SK-N-SH (cell line): ENCODE measurements around the gene IGSF9.

Experiments used
- EP300 ChIP-seq, 2 experiments: IDR thresholded peaks; 2 replicates each; pipeline versions ENCODE4 v1.4.0 to v1.6.1; 2012; ENCODE audit warnings: borderline replicate concordance in 1 of 2, low read depth in 1 of 2, low read length in 1 of 2
- EZH2phosphoT487 ChIP-seq: fragments of 200-600 bp; sonication (generic); IDR thresholded peaks from 2 replicates; pipeline ENCODE4 v1.6.1; 2017; ENCODE audit warnings: low read depth, mixed run types, mild to moderate bottlenecking, antibody characterized with exemption, moderate library complexity, borderline replicate concordance
- FOXM1 ChIP-seq: IDR thresholded peaks from 2 replicates; pipeline ENCODE4 v1.4.0; 2012; ENCODE audit warnings: low read depth, mild to moderate bottlenecking
- GABPA ChIP-seq: IDR thresholded peaks from 2 replicates; pipeline ENCODE4 v1.4.0; 2012; ENCODE audit warnings: low read depth, mild to moderate bottlenecking
- NRF1 ChIP-seq: IDR thresholded peaks from 2 replicates; pipeline ENCODE4 v1.6.1; 2012; ENCODE audit warnings: low read depth, mild to moderate bottlenecking, low read length
- POLR2AphosphoS5 ChIP-seq: IDR thresholded peaks from 2 replicates; pipeline ENCODE4 v1.6.1; 2012; ENCODE audit warnings: low read depth, low read length
- RAD21 ChIP-seq: IDR thresholded peaks from 2 replicates; pipeline ENCODE4 v1.6.1; 2012; ENCODE audit warnings: mild to moderate bottlenecking, low read length
- RFX5 ChIP-seq: IDR thresholded peaks from 2 replicates; pipeline ENCODE4 v1.6.1; 2012; ENCODE audit warnings: mild to moderate bottlenecking, improper control_type of control experiment, low read length
- SIN3A ChIP-seq: IDR thresholded peaks from 2 replicates; pipeline ENCODE4 v1.6.1; 2012; ENCODE audit warnings: low read depth, mild to moderate bottlenecking, low read length, moderate library complexity, borderline replicate concordance
- TCF12 ChIP-seq: IDR thresholded peaks from 2 replicates; pipeline ENCODE4 v1.4.0; 2012
- YY1 ChIP-seq: IDR thresholded peaks from 2 replicates; pipeline ENCODE4 v1.4.0; 2012; ENCODE audit warnings: low read depth, mild to moderate bottlenecking
- TF ChIP-seq, protein P1 (sequence below): fragments of 200-600 bp; sonication (generic); IDR thresholded peaks from 2 replicates; pipeline ENCODE4 v1.6.1; 2017; ENCODE audit warnings: antibody characterized with exemption, mild to moderate bottlenecking, moderate library complexity
- TF ChIP-seq, protein P2 (sequence below): IDR thresholded peaks from 2 replicates; pipeline ENCODE4 v1.4.0; 2012; ENCODE audit warnings: low read depth, borderline replicate concordance
- TF ChIP-seq, protein P3 (sequence below): IDR thresholded peaks from 2 replicates; pipeline ENCODE4 v1.6.1; 2012; ENCODE audit warnings: mild to moderate bottlenecking, low read depth, low read length, moderate library complexity

DNA sequence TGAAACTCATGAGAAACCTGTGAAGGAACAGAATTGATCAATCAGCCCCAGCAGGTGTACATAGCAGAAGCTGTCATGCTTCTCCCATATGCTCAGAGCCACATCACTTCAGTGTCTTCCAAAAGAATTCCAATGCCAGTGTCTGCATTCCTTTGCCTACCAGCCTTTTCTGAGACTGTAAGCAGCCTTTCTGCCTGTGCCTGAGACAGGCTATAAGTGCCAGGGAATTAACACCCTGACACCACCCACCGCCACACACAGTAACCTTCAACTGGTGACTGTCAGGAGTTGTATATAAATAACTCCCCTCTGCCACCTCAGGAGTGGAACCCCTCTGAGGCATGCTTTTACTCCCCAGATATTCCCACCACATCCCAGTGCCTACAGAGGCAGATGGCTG is 46.7 kb upstream of the IGSF9 start:
- TF ChIP-seq, protein P1, sequence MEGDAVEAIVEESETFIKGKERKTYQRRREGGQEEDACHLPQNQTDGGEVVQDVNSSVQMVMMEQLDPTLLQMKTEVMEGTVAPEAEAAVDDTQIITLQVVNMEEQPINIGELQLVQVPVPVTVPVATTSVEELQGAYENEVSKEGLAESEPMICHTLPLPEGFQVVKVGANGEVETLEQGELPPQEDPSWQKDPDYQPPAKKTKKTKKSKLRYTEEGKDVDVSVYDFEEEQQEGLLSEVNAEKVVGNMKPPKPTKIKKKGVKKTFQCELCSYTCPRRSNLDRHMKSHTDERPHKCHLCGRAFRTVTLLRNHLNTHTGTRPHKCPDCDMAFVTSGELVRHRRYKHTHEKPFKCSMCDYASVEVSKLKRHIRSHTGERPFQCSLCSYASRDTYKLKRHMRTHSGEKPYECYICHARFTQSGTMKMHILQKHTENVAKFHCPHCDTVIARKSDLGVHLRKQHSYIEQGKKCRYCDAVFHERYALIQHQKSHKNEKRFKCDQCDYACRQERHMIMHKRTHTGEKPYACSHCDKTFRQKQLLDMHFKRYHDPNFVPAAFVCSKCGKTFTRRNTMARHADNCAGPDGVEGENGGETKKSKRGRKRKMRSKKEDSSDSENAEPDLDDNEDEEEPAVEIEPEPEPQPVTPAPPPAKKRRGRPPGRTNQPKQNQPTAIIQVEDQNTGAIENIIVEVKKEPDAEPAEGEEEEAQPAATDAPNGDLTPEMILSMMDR = no peak
- TF ChIP-seq RAD21 (no peak), EP300 (IDR thresholded peaks at IDR 0.05; ENCODE audit: borderline replicate concordance in 1 of 2, low read depth in 1 of 2, low read length in 1 of 2) (no peak), RFX5 (no peak), YY1 (no peak), GABPA (no peak), EZH2phosphoT487 (no peak), TCF12 (peak; percentile 22; the same call in 1 of the 2 replicates), POLR2AphosphoS5 (no peak), NRF1 (no peak), FOXM1 (no peak), SIN3A (no peak)
- TF ChIP-seq, protein P2, sequence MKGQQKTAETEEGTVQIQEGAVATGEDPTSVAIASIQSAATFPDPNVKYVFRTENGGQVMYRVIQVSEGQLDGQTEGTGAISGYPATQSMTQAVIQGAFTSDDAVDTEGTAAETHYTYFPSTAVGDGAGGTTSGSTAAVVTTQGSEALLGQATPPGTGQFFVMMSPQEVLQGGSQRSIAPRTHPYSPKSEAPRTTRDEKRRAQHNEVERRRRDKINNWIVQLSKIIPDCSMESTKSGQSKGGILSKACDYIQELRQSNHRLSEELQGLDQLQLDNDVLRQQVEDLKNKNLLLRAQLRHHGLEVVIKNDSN = no peak
- TF ChIP-seq, protein P3, sequence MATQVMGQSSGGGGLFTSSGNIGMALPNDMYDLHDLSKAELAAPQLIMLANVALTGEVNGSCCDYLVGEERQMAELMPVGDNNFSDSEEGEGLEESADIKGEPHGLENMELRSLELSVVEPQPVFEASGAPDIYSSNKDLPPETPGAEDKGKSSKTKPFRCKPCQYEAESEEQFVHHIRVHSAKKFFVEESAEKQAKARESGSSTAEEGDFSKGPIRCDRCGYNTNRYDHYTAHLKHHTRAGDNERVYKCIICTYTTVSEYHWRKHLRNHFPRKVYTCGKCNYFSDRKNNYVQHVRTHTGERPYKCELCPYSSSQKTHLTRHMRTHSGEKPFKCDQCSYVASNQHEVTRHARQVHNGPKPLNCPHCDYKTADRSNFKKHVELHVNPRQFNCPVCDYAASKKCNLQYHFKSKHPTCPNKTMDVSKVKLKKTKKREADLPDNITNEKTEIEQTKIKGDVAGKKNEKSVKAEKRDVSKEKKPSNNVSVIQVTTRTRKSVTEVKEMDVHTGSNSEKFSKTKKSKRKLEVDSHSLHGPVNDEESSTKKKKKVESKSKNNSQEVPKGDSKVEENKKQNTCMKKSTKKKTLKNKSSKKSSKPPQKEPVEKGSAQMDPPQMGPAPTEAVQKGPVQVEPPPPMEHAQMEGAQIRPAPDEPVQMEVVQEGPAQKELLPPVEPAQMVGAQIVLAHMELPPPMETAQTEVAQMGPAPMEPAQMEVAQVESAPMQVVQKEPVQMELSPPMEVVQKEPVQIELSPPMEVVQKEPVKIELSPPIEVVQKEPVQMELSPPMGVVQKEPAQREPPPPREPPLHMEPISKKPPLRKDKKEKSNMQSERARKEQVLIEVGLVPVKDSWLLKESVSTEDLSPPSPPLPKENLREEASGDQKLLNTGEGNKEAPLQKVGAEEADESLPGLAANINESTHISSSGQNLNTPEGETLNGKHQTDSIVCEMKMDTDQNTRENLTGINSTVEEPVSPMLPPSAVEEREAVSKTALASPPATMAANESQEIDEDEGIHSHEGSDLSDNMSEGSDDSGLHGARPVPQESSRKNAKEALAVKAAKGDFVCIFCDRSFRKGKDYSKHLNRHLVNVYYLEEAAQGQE = no peak
